SU-DHL-6 (cell line): Measurements from ENCODE around the gene IFT43.

ENCODE experiments used
- H2AFZ ChIP-seq: fragments of 200-600 bp; sonication (generic); 2 replicates; pipeline ENCODE4 v1.6.1; 2014; ENCODE audit warnings: low read depth, mild to moderate bottlenecking, moderate library complexity, mixed read lengths, antibody characterized with exemption, low read length; ENCODE audit not compliant: severe bottlenecking
- H3F3A ChIP-seq: fragments of 200-600 bp; shearing (Covaris generic); 2 replicates; pipeline ENCODE4 v1.6.0; 2016; ENCODE audit warnings: antibody characterized with exemption, mild to moderate bottlenecking; ENCODE audit not compliant: insufficient read depth
- H3K27ac ChIP-seq: fragments of 200-600 bp; sonication (generic); 2 replicates; pipeline ENCODE4 v1.5.1; 2016; ENCODE audit warnings: low read depth, mild to moderate bottlenecking, low read length, moderate library complexity, mixed read lengths
- H3K27me3 ChIP-seq: fragments of 200-600 bp; sonication (generic), shearing (Covaris generic); 2 replicates; pipeline ENCODE4 v1.6.0; 2014; ENCODE audit warnings: mild to moderate bottlenecking, low read length
- H3K36me3 ChIP-seq: fragments of 200-600 bp; sonication (generic); 2 replicates; pipeline ENCODE4 v1.6.1; 2014; ENCODE audit warnings: mild to moderate bottlenecking, low read length, mixed read lengths
- H3K4me2 ChIP-seq: fragments of 300-600, 200-600 bp; shearing (Covaris generic), sonication (generic); 2 replicates; pipeline ENCODE4 v1.6.0; 2014; ENCODE audit warnings: low read length, low read depth, mild to moderate bottlenecking; ENCODE audit not compliant: poor library complexity, severe bottlenecking
- H3K4me3 ChIP-seq: fragments of 200-600 bp; sonication (generic); 2 replicates; pipeline ENCODE4 v1.5.1; 2014; ENCODE audit warnings: antibody characterized with exemption, low read length, mild to moderate bottlenecking, mixed read lengths; ENCODE audit not compliant: insufficient read depth, poor library complexity, severe bottlenecking
- H3K79me2 ChIP-seq: fragments of 200-600 bp; sonication (generic); 2 replicates; pipeline ENCODE4 v1.6.1; 2014; ENCODE audit warnings: mild to moderate bottlenecking, low read length, moderate library complexity; ENCODE audit not compliant: insufficient read depth
- H3K9ac ChIP-seq: fragments of 200-600 bp; sonication (generic); 2 replicates; pipeline ENCODE4 v1.7.0; 2014; ENCODE audit warnings: mild to moderate bottlenecking, low read length
- H3K9me2 ChIP-seq: fragments of 200-600 bp; sonication (generic); replicated peaks from 2 replicates; pipeline ENCODE4 v1.6.1; 2014; ENCODE audit warnings: low read length; ENCODE audit not compliant: insufficient read depth
- H3K9me3 ChIP-seq: fragments of 200-600 bp; sonication (generic); 2 replicates; pipeline ENCODE4 v1.6.1; 2014; ENCODE audit warnings: low read length, mixed read lengths; ENCODE audit not compliant: insufficient read depth
- H4K20me1 ChIP-seq: fragments of 200-600 bp; sonication (generic); 2 replicates; pipeline ENCODE4 v1.6.1; 2014; ENCODE audit warnings: low read depth, mild to moderate bottlenecking, antibody characterized with exemption, low read length, moderate library complexity, mixed read lengths
- EZH2phosphoT487 ChIP-seq: fragments of 200-600 bp; sonication (generic), shearing (Covaris generic); conservative IDR thresholded peaks from 2 replicates; pipeline ENCODE4 v1.6.1; 2018; ENCODE audit warnings: mild to moderate bottlenecking, antibody characterized with exemption, low read length, moderate library complexity, mixed read lengths
- TF ChIP-seq, protein P1 (sequence below): fragments of 200-600 bp; sonication (generic); IDR thresholded peaks from one replicate; pipeline ENCODE4 v1.5.1; 2017; ENCODE audit warnings: antibody characterized with exemption, mild to moderate bottlenecking, low read length, moderate library complexity; ENCODE audit not compliant: insufficient read depth, poor library complexity, severe bottlenecking

The IFT43 gene

GRCh38 chr14:76090616-76091391 is 105.2 kb downstream of the IFT43 start:
- TF ChIP-seq, protein P1, sequence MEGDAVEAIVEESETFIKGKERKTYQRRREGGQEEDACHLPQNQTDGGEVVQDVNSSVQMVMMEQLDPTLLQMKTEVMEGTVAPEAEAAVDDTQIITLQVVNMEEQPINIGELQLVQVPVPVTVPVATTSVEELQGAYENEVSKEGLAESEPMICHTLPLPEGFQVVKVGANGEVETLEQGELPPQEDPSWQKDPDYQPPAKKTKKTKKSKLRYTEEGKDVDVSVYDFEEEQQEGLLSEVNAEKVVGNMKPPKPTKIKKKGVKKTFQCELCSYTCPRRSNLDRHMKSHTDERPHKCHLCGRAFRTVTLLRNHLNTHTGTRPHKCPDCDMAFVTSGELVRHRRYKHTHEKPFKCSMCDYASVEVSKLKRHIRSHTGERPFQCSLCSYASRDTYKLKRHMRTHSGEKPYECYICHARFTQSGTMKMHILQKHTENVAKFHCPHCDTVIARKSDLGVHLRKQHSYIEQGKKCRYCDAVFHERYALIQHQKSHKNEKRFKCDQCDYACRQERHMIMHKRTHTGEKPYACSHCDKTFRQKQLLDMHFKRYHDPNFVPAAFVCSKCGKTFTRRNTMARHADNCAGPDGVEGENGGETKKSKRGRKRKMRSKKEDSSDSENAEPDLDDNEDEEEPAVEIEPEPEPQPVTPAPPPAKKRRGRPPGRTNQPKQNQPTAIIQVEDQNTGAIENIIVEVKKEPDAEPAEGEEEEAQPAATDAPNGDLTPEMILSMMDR = no peak
- no peak for TF ChIP-seq EZH2phosphoT487

GRCh38 chr14:76093077-76093476 is 107.5 kb downstream of the IFT43 start:
- Histone ChIP-seq H3K36me3 (no peaks in the 10 kb centered on the region), H3K9ac (no peak overlapping the region), H2AFZ (no peak overlapping the region), H3K9me2 (no peaks in the 10 kb centered on the region), H3K4me2 (no peak overlapping the region), H3K27me3 (no peaks in the 10 kb centered on the region), H3K27ac (no peak overlapping the region), H3K4me3 (no peak overlapping the region), H3K9me3 (no peaks in the 10 kb centered on the region), H3K79me2 (no peaks in the 10 kb centered on the region), H3F3A (no peaks in the 10 kb centered on the region), H4K20me1 (no peaks in the 10 kb centered on the region)
- TF ChIP-seq EZH2phosphoT487 = no peak
- TF ChIP-seq, protein P1 = no peak

More at GRCh38 chr14:76090616-76091391, 105.2 kb downstream of the IFT43 start:
- Histone ChIP-seq H3K9me3 (no peaks in the 10 kb centered on the region), H3K27ac (no peak overlapping the region), H3F3A (no peaks in the 10 kb centered on the region), H3K27me3 (no peaks in the 10 kb centered on the region), H3K4me3 (no peak overlapping the region), H4K20me1 (no peaks in the 10 kb centered on the region), H3K79me2 (no peaks in the 10 kb centered on the region), H3K9me2 (no peaks in the 10 kb centered on the region), H3K4me2 (no peak overlapping the region), H3K36me3 (no peaks in the 10 kb centered on the region), H2AFZ (no peak overlapping the region), H3K9ac (no peak overlapping the region)

GRCh38 chr14:76096257-76096656 is 110.7 kb downstream of the IFT43 start:
- Histone ChIP-seq H3K9ac (no peak overlapping the region), H2AFZ (no peak overlapping the region), H3K9me2 (no peaks in the 10 kb centered on the region), H3K27me3 (no peaks in the 10 kb centered on the region), H3K79me2 (no peaks in the 10 kb centered on the region), H4K20me1 (no peaks in the 10 kb centered on the region), H3K4me3 (no peak overlapping the region), H3K36me3 (no peaks in the 10 kb centered on the region), H3K27ac (no peak overlapping the region), H3K4me2 (no peak overlapping the region), H3K9me3 (no peaks in the 10 kb centered on the region), H3F3A (no peaks in the 10 kb centered on the region)
- TF ChIP-seq, protein P1 = no peak
- TF ChIP-seq EZH2phosphoT487 = no peak
